IPS-15b (cell line): ENCODE results near the gene AUTS2.

Source experiments
- H3K27me3 ChIP-seq: one replicate; pipeline ENCODE4 v1.6.1; 2013; ENCODE audit warnings: low read length; ENCODE audit not compliant: control insufficient read depth, insufficient read depth
- H3K36me3 ChIP-seq: one replicate; pipeline ENCODE4 v1.6.1; 2013; ENCODE audit warnings: low read length; ENCODE audit not compliant: control insufficient read depth, insufficient read depth
- H3K4me1 ChIP-seq: one replicate; pipeline ENCODE4 v1.6.1; 2013; ENCODE audit warnings: mild to moderate bottlenecking, low read length; ENCODE audit not compliant: control insufficient read depth, insufficient read depth
- H3K4me3 ChIP-seq: one replicate; pipeline ENCODE4 v1.5.1; 2013; ENCODE audit warnings: low read depth, low read length
- H3K9ac ChIP-seq: one replicate; pipeline ENCODE4 v1.6.1; 2013; ENCODE audit warnings: low read depth, mild to moderate bottlenecking, low read length
- H3K9me3 ChIP-seq: one replicate; pipeline ENCODE4 v1.6.1; 2013; ENCODE audit warnings: mild to moderate bottlenecking, low read length; ENCODE audit not compliant: control insufficient read depth, insufficient read depth

The AUTS2 gene

GRCh38 chr7:70135656-70136055, 537.4 kb downstream of the AUTS2 start:
- Histone ChIP-seq H3K4me3 (no peak overlapping the region), H3K4me1 (no peaks in the 10 kb centered on the region), H3K27me3 (no peaks in the 10 kb centered on the region), H3K36me3 (no peaks in the 10 kb centered on the region), H3K9me3 (no peaks in the 10 kb centered on the region), H3K9ac (no peak overlapping the region)

GRCh38 chr7:70137126-70137525, 538.9 kb downstream of the AUTS2 start:
- H3K36me3 ChIP-seq = no peaks in the 10 kb centered on the region
- no peaks in the 10 kb centered on the region for H3K4me1 ChIP-seq
- no peaks in the 10 kb centered on the region for H3K27me3 ChIP-seq
- no peaks in the 10 kb centered on the region for H3K9me3 ChIP-seq
- H3K4me3 ChIP-seq = no peak overlapping the region
- no peak overlapping the region for H3K9ac ChIP-seq

GRCh38 chr7:70142247-70142932, 544.1 kb downstream of the AUTS2 start:
- no peaks in the 10 kb centered on the region for H3K9me3 ChIP-seq
- no peaks in the 10 kb centered on the region for H3K36me3 ChIP-seq
- H3K27me3 ChIP-seq = no peaks in the 10 kb centered on the region
- H3K9ac ChIP-seq = no peak overlapping the region
- no peak overlapping the region for H3K4me3 ChIP-seq
- no peaks in the 10 kb centered on the region for H3K4me1 ChIP-seq

- H3K9me3 ChIP-seq = no peaks in the 10 kb centered on the region
- no peaks in the 10 kb centered on the region for H3K27me3 ChIP-seq
- H3K4me3 ChIP-seq = no peak overlapping the region
- H3K4me1 ChIP-seq = no peaks in the 10 kb centered on the region
- no peak overlapping the region for H3K9ac ChIP-seq
- no peaks in the 10 kb centered on the region for H3K36me3 ChIP-seq
Observed at GRCh38 chr7:70143075-70144044, 545.1 kb downstream of the AUTS2 start.

GRCh38 chr7:70148997-70149396, 550.7 kb downstream of the AUTS2 start:
- no peaks in the 10 kb centered on the region for H3K27me3 ChIP-seq

GRCh38 chr7:70152313-70152712, 554.0 kb downstream of the AUTS2 start:
- no peaks in the 10 kb centered on the region for H3K9me3 ChIP-seq
- no peaks in the 10 kb centered on the region for H3K36me3 ChIP-seq
- H3K4me3 ChIP-seq = no peak overlapping the region
- H3K9ac ChIP-seq = no peak overlapping the region
- no peaks in the 10 kb centered on the region for H3K27me3 ChIP-seq
- peaks cover 5% of the 10 kb centered on the region for H3K4me1 ChIP-seq

More at GRCh38 chr7:70148997-70149396, 550.7 kb downstream of the AUTS2 start:
- Histone ChIP-seq H3K9ac (no peak overlapping the region), H3K36me3 (no peaks in the 10 kb centered on the region), H3K4me3 (no peak overlapping the region), H3K9me3 (no peaks in the 10 kb centered on the region), H3K4me1 (peaks cover 5% of the 10 kb centered on the region)

GRCh38 chr7:70153933-70154332, 555.7 kb downstream of the AUTS2 start:
- Histone ChIP-seq H3K4me3 (no peak overlapping the region), H3K4me1 (peaks cover 5% of the 10 kb centered on the region), H3K9ac (no peak overlapping the region), H3K27me3 (no peaks in the 10 kb centered on the region), H3K9me3 (no peaks in the 10 kb centered on the region), H3K36me3 (no peaks in the 10 kb centered on the region)

GRCh38 chr7:70154521-70155180, 556.4 kb downstream of the AUTS2 start:
- H3K4me1 ChIP-seq = peaks cover 5% of the 10 kb centered on the region
- H3K36me3 ChIP-seq = no peaks in the 10 kb centered on the region
- H3K27me3 ChIP-seq = no peaks in the 10 kb centered on the region
- H3K4me3 ChIP-seq = no peak overlapping the region
- no peak overlapping the region for H3K9ac ChIP-seq
- no peaks in the 10 kb centered on the region for H3K9me3 ChIP-seq

- peaks cover 2% of the 10 kb centered on the region for H3K4me1 ChIP-seq
- H3K9me3 ChIP-seq = no peaks in the 10 kb centered on the region
- no peak overlapping the region for H3K4me3 ChIP-seq
- H3K27me3 ChIP-seq = no peaks in the 10 kb centered on the region
- H3K9ac ChIP-seq = no peak overlapping the region
- no peaks in the 10 kb centered on the region for H3K36me3 ChIP-seq
Observed at GRCh38 chr7:70156057-70156456, 557.8 kb downstream of the AUTS2 start.

- Histone ChIP-seq H3K9ac (no peak overlapping the region), H3K27me3 (no peaks in the 10 kb centered on the region), H3K36me3 (no peaks in the 10 kb centered on the region)
Observed at GRCh38 chr7:70159121-70159520, 560.8 kb downstream of the AUTS2 start.

GRCh38 chr7:70165477-70166170, 567.3 kb downstream of the AUTS2 start:
- H3K9me3 ChIP-seq = no peaks in the 10 kb centered on the region
- H3K36me3 ChIP-seq = no peaks in the 10 kb centered on the region
- H3K4me3 ChIP-seq = no peak overlapping the region
- H3K4me1 ChIP-seq = peaks cover 9% of the 10 kb centered on the region
- H3K27me3 ChIP-seq = no peaks in the 10 kb centered on the region
- no peak overlapping the region for H3K9ac ChIP-seq

More at GRCh38 chr7:70159121-70159520, 560.8 kb downstream of the AUTS2 start:
- H3K4me1 ChIP-seq = peaks cover 9% of the 10 kb centered on the region
- H3K9me3 ChIP-seq = no peaks in the 10 kb centered on the region
- H3K4me3 ChIP-seq = no peak overlapping the region
